OCI-LY7 (cell line): ENCODE results near the gene MFAP5.

Experiments
- EZH2phosphoT487 ChIP-seq: fragments of 200-600 bp; sonication (generic); IDR thresholded peaks from 2 replicates; pipeline ENCODE4 v1.6.1; 2018; ENCODE audit warnings: low read depth, borderline replicate concordance, mild to moderate bottlenecking, mixed run types, antibody characterized with exemption, low read length, moderate library complexity, mixed read lengths
- TF ChIP-seq, protein P1 (sequence below): fragments of 200-600 bp; sonication (generic); conservative IDR thresholded peaks from 2 replicates; pipeline ENCODE4 v1.5.1; 2014; ENCODE audit warnings: mild to moderate bottlenecking, antibody characterized with exemption, low read length, moderate library complexity, mixed read lengths

GRCh38 chr12:8709124-8709830, 46.7 kb upstream of the MFAP5 start:
- TF ChIP-seq, protein P1, sequence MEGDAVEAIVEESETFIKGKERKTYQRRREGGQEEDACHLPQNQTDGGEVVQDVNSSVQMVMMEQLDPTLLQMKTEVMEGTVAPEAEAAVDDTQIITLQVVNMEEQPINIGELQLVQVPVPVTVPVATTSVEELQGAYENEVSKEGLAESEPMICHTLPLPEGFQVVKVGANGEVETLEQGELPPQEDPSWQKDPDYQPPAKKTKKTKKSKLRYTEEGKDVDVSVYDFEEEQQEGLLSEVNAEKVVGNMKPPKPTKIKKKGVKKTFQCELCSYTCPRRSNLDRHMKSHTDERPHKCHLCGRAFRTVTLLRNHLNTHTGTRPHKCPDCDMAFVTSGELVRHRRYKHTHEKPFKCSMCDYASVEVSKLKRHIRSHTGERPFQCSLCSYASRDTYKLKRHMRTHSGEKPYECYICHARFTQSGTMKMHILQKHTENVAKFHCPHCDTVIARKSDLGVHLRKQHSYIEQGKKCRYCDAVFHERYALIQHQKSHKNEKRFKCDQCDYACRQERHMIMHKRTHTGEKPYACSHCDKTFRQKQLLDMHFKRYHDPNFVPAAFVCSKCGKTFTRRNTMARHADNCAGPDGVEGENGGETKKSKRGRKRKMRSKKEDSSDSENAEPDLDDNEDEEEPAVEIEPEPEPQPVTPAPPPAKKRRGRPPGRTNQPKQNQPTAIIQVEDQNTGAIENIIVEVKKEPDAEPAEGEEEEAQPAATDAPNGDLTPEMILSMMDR = no peak
- TF ChIP-seq EZH2phosphoT487 = no peak
